Measurements from ENCODE around the gene IPPK. TPM values are rescaled to one million over a fixed set of nuclear protein-coding genes. Genes with fewer than 3 reads are reported as not detected.

Gene IPPK
- total and polyA plus RNA-seq, 2 of the 4 experiments (the other 2 are of a cell fraction): 25.1 to 26.8 TPM

DNA sequence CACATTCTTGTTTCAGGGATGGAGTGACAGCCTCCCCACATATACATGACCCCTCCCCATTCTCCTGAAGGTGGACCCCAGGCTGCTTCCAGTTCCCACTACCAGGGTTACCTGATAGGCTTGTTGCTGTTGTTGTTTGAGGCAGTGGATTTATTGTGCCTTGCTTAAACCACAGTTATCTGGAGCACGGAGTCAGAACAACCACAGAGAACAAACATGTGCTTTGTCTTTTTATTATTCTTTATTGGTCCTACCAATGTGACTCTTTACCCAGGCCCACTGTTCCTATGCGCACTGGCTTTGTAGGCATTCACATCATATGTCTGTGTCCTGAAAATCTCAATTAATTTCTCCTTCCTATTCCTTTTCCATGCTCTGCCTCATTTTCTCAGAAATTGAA lies 41.2 kb upstream of the IPPK start:
- Histone ChIP-seq H4K5ac (ENCODE audit: low read depth, low read length) (no peak overlapping the region), H3K9ac (ENCODE audit: low read depth, low read length) (no peak overlapping the region), H2BK120ac (ENCODE audit: low read depth, low read length) (no peak overlapping the region), H4K91ac (ENCODE audit: insufficient read depth, low read depth, low read length) (no peak overlapping the region), H3K36me3 (ENCODE audit: control insufficient read depth, insufficient read depth, low read length) (peaks cover 40% of the 10 kb centered on the region), H2AFZ (replicated peaks; ENCODE audit: low read length, poor library complexity) (no peak overlapping the region), H3K9me1 (ENCODE audit: insufficient read depth, low read length) (no peaks in the 10 kb centered on the region), H3K4me1 (ENCODE audit: control insufficient read depth, insufficient read depth, low read length) (no peaks in the 10 kb centered on the region), H2AK9ac (replicated peaks; ENCODE audit: low read depth, low read length, poor library complexity) (no peak overlapping the region), H2BK15ac (ENCODE audit: low read depth, low read length) (no peak overlapping the region), H2BK5ac (ENCODE audit: low read depth, low read length, poor library complexity, severe bottlenecking) (no peak overlapping the region), H2AK5ac (ENCODE audit: low read depth, low read length) (no peak overlapping the region), H3K27ac (ENCODE audit: insufficient read depth, low read length) (no peak overlapping the region), H3K4me3 (ENCODE audit: insufficient read depth, low read depth, low read length) (no peak overlapping the region), H3K9me3 (ENCODE audit: control insufficient read depth, insufficient read depth, low read length) (no peaks in the 10 kb centered on the region), H3K27me3 (ENCODE audit: control insufficient read depth, insufficient read depth, low read length) (no peaks in the 10 kb centered on the region), H4K8ac (ENCODE audit: low read depth in 2 of 2, low read length in 2 of 2) (no peak overlapping the region), H2BK20ac (ENCODE audit: low read depth, low read length) (no peak overlapping the region), H3K23ac (ENCODE audit: low read depth, low read length) (no peak overlapping the region), H3K4me2 (ENCODE audit: low read depth, low read length) (no peak overlapping the region), H4K20me1 (ENCODE audit: insufficient read depth, low read length) (no peaks in the 10 kb centered on the region), H3K79me1 (ENCODE audit: low read depth in 1 of 2, low read length in 2 of 2) (0 out of 4 replicates have a peak, but pooled peaks cover 0 to 12% of the 10 kb centered on the region in 2 experiments), H3K4ac (ENCODE audit: low read depth, low read length) (no peak overlapping the region), H3K14ac (replicated peaks; ENCODE audit: low read depth, low read length) (no peak overlapping the region), H3K18ac (ENCODE audit: low read depth, low read length) (no peak overlapping the region), H3K56ac (ENCODE audit: extremely low read depth, insufficient read depth, low read length) (no peak overlapping the region)
- CTCF ChIA-PET: no interaction called here
- ATAC-seq (ENCODE audit: low read depth) (no peak), DNase-seq (no peak)
- in situ Hi-C loops (cut with MboI; ENCODE audit: low sequenced_read_pairs): no loop called here
- TF ChIP-seq, protein P1, sequence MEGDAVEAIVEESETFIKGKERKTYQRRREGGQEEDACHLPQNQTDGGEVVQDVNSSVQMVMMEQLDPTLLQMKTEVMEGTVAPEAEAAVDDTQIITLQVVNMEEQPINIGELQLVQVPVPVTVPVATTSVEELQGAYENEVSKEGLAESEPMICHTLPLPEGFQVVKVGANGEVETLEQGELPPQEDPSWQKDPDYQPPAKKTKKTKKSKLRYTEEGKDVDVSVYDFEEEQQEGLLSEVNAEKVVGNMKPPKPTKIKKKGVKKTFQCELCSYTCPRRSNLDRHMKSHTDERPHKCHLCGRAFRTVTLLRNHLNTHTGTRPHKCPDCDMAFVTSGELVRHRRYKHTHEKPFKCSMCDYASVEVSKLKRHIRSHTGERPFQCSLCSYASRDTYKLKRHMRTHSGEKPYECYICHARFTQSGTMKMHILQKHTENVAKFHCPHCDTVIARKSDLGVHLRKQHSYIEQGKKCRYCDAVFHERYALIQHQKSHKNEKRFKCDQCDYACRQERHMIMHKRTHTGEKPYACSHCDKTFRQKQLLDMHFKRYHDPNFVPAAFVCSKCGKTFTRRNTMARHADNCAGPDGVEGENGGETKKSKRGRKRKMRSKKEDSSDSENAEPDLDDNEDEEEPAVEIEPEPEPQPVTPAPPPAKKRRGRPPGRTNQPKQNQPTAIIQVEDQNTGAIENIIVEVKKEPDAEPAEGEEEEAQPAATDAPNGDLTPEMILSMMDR (conservative IDR thresholded peaks at IDR 0.05; ENCODE audit: low read depth, low read length): no peak
- TF ChIP-seq RAD21 (IDR thresholded peaks at IDR 0.05; ENCODE audit: low read length) (no peak), MAZ (IDR thresholded peaks at IDR 0.05; ENCODE audit: borderline replicate concordance, low read depth, low read length) (no peak), RFX5 (IDR thresholded peaks at IDR 0.05; ENCODE audit: low read depth, low read length) (no peak), CEBPB (IDR thresholded peaks at IDR 0.05; ENCODE audit: low read depth, low read length) (no peak)
- TF ChIP-seq, protein P2, sequence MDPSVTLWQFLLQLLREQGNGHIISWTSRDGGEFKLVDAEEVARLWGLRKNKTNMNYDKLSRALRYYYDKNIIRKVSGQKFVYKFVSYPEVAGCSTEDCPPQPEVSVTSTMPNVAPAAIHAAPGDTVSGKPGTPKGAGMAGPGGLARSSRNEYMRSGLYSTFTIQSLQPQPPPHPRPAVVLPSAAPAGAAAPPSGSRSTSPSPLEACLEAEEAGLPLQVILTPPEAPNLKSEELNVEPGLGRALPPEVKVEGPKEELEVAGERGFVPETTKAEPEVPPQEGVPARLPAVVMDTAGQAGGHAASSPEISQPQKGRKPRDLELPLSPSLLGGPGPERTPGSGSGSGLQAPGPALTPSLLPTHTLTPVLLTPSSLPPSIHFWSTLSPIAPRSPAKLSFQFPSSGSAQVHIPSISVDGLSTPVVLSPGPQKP (IDR thresholded peaks at IDR 0.05; ENCODE audit: borderline replicate concordance, low read depth, low read length): no peak
- TF ChIP-seq, protein P3, sequence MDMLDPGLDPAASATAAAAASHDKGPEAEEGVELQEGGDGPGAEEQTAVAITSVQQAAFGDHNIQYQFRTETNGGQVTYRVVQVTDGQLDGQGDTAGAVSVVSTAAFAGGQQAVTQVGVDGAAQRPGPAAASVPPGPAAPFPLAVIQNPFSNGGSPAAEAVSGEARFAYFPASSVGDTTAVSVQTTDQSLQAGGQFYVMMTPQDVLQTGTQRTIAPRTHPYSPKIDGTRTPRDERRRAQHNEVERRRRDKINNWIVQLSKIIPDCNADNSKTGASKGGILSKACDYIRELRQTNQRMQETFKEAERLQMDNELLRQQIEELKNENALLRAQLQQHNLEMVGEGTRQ (IDR thresholded peaks at IDR 0.05; ENCODE audit: low read depth, low read length): no peak
- WGBS, 2 experiments (ENCODE audit: extremely low coverage in 2 of 2, insufficient read length in 1 of 2): no CpG with 5 or more reads among the region's 2 CpGs
- dilution Hi-C loops (cut with HindIII; ENCODE audit: low sequenced_read_pairs, unreplicated experiment): no loop called here
- no TSS peak for BruUV-seq (replicated peaks)
- intact Hi-C loops (cut with micrococcal nuclease): no loop called here
- POLR2A ChIA-PET (ENCODE audit: unreplicated experiment): no interaction called here
